GM12864 (cell line): Measurements from ENCODE around the gene DSN1.

Experiments
- DNase-seq: peaks from one replicate; pipeline ENCODE4 v3.0.0-alpha.2; 2011; ENCODE audit warnings: low read depth
- H3K4me3 ChIP-seq: 2 replicates; pipeline ENCODE4 v1.5.1; 2011; ENCODE audit warnings: mild to moderate bottlenecking, low read depth, low read length, control low read depth
- CTCF ChIP-seq: IDR thresholded peaks from 2 replicates; pipeline ENCODE4 v1.5.1; 2011; ENCODE audit warnings: low read depth, mild to moderate bottlenecking, moderate library complexity, low read length, control low read depth, inconsistent platforms; ENCODE audit errors: missing control alignments

Gene DSN1

GRCh38 chr20:36777167-36777566 is 3.6 kb upstream of the DSN1 start:
- no peak for TF ChIP-seq CTCF
- DNase-seq, result no peak
- no peak overlapping the region for H3K4me3 ChIP-seq

GRCh38 chr20:36775826-36776225 is 2.3 kb upstream of the DSN1 start:
- no peak overlapping the region for H3K4me3 ChIP-seq
- no peak for TF ChIP-seq CTCF
- no peak for DNase-seq

- no peak for TF ChIP-seq CTCF
- H3K4me3 ChIP-seq, result no peak overlapping the region
- no peak for DNase-seq
Measured at GRCh38 chr20:36775196-36775595, 1.6 kb upstream of the DSN1 start.

GRCh38 chr20:36773107-36773596 is 411 bp downstream of the DSN1 start:
- no peak for TF ChIP-seq CTCF
- no peak for DNase-seq
- H3K4me3 ChIP-seq, result peak overlapping the region; percentile 84

GRCh38 chr20:36770680-36771079 is 2.9 kb downstream of the DSN1 start:
- H3K4me3 ChIP-seq, result no peak overlapping the region
- TF ChIP-seq CTCF, result no peak
- no peak for DNase-seq

GRCh38 chr20:36768768-36769430 is 4.7 kb downstream of the DSN1 start:
- TF ChIP-seq CTCF, result no peak
- no peak overlapping the region for H3K4me3 ChIP-seq
- no peak for DNase-seq

- no peak for DNase-seq
- no peak overlapping the region for H3K4me3 ChIP-seq
- TF ChIP-seq CTCF, result no peak
Measured at GRCh38 chr20:36761125-36761524, 12.4 kb downstream of the DSN1 start.
